Neural cell (in vitro differentiated cells): ENCODE data around the gene FCHO2. TPM values are rescaled to one million over a fixed set of nuclear protein-coding genes. Genes with fewer than 3 reads are reported as not detected.

ENCODE experiments used
- H2AFZ ChIP-seq: fragments of 200-600, 300-800 bp; sonication (generic), shearing (Covaris generic); 2 replicates; pipeline ENCODE4 v1.6.0; 2014; ENCODE audit warnings: low read depth, mild to moderate bottlenecking, antibody characterized with exemption, low read length, moderate library complexity
- H3F3A ChIP-seq: fragments of 200-600 bp; shearing (Covaris generic); 2 replicates; pipeline ENCODE4 v1.6.1; 2016; ENCODE audit warnings: mild to moderate bottlenecking, moderate library complexity, mixed read lengths, antibody characterized with exemption, low read length; ENCODE audit not compliant: insufficient read depth, poor library complexity, severe bottlenecking
- H3K27ac ChIP-seq: fragments of 200-600, 300-800 bp; sonication (generic), shearing (Covaris generic); 2 replicates; pipeline ENCODE4 v1.5.1; 2014; ENCODE audit warnings: mild to moderate bottlenecking, low read length, moderate library complexity
- H3K27me3 ChIP-seq: fragments of 300-800, 200-600 bp; sonication (generic), shearing (Covaris generic); 2 replicates; pipeline ENCODE4 v1.6.0; 2014; ENCODE audit warnings: mild to moderate bottlenecking, low read depth, low read length, moderate library complexity; ENCODE audit not compliant: insufficient read depth
- H3K36me3 ChIP-seq: fragments of 300-800, 200-600 bp; sonication (generic), shearing (Covaris generic); 2 replicates; pipeline ENCODE4 v1.5.1; 2014; ENCODE audit warnings: mild to moderate bottlenecking, antibody characterized with exemption, low read length, moderate library complexity; ENCODE audit not compliant: insufficient read depth
- H3K4me2 ChIP-seq: fragments of 300-800, 200-600 bp; sonication (generic), shearing (Covaris generic); 2 replicates; pipeline ENCODE4 v1.6.0; 2014; ENCODE audit warnings: mild to moderate bottlenecking, low read length
- H3K4me3 ChIP-seq: fragments of 300-800, 200-600 bp; sonication (generic), shearing (Covaris generic); 2 replicates; pipeline ENCODE4 v1.5.1; 2014; ENCODE audit warnings: mild to moderate bottlenecking, low read length, moderate library complexity
- H3K79me2 ChIP-seq: fragments of 200-600 bp; shearing (Covaris generic); replicated peaks from 2 replicates; pipeline ENCODE4 v1.6.0; 2014; ENCODE audit warnings: mild to moderate bottlenecking, low read length, moderate library complexity; ENCODE audit not compliant: insufficient read depth
- H3K9ac ChIP-seq: fragments of 300-800, 200-600 bp; sonication (generic), shearing (Covaris generic); 2 replicates; pipeline ENCODE4 v1.6.1; 2016; ENCODE audit warnings: mild to moderate bottlenecking, low read length, mixed read lengths
- H3K9me2 ChIP-seq: fragments of 200-600 bp; shearing (Covaris generic); 2 replicates; pipeline ENCODE4 v1.6.1; 2016; ENCODE audit warnings: mild to moderate bottlenecking, low read length, mixed read lengths; ENCODE audit not compliant: insufficient read depth
- H3K9me3 ChIP-seq: fragments of 200-600, 300-800 bp; sonication (generic), shearing (Covaris generic); 2 replicates; pipeline ENCODE4 v1.6.1; 2016; ENCODE audit warnings: mild to moderate bottlenecking, mixed run types, low read length, moderate library complexity, mixed read lengths
- H4K20me1 ChIP-seq: fragments of 200-600 bp; shearing (Covaris generic); 2 replicates; pipeline ENCODE4 v1.6.1; 2016; ENCODE audit warnings: mild to moderate bottlenecking, mixed run types; ENCODE audit not compliant: insufficient read depth
- EP300 ChIP-seq: fragments of 450-650 bp; conservative IDR thresholded peaks from 2 replicates; pipeline ENCODE4 v1.6.1; 2014; ENCODE audit warnings: antibody characterized with exemption, mild to moderate bottlenecking, moderate library complexity; ENCODE audit not compliant: poor library complexity, severe bottlenecking
- EZH2 ChIP-seq: fragments of 200-600, 300-800 bp; shearing (Covaris generic), sonication (generic); IDR thresholded peaks from 2 replicates; pipeline ENCODE4 v1.6.1; 2014; ENCODE audit warnings: antibody characterized with exemption, low read length, borderline replicate concordance, mild to moderate bottlenecking; ENCODE audit not compliant: insufficient read depth, poor library complexity, severe bottlenecking
- MXI1 ChIP-seq: fragments of 450-650 bp; conservative IDR thresholded peaks from 2 replicates; pipeline ENCODE4 v1.6.1; 2014; ENCODE audit warnings: antibody characterized with exemption, mild to moderate bottlenecking; ENCODE audit not compliant: poor library complexity, severe bottlenecking
- POLR2AphosphoS5 ChIP-seq: IDR thresholded peaks from 2 replicates; pipeline ENCODE4 v1.6.1; 2012
- RAD21 ChIP-seq: fragments of 450-650 bp; conservative IDR thresholded peaks from 2 replicates; pipeline ENCODE4 v1.6.1; 2014; ENCODE audit warnings: antibody characterized with exemption, mild to moderate bottlenecking, moderate library complexity
- SMC3 ChIP-seq: fragments of 450-650 bp; conservative IDR thresholded peaks from 2 replicates; pipeline ENCODE4 v1.6.1; 2014; ENCODE audit warnings: antibody characterized with exemption, mild to moderate bottlenecking, moderate library complexity; ENCODE audit not compliant: poor library complexity
- TAF1 ChIP-seq: IDR thresholded peaks from 2 replicates; pipeline ENCODE4 v1.6.1; 2012; ENCODE audit warnings: low read depth
- polyA plus RNA-seq: library from polyadenylated mRNA; depleted of rRNA; stranded (reverse); fragments of >200 nt; gene quantifications from 2 replicates; pipeline ENCODE4 v1.2.3, GENCODE V29; 2014
- TF ChIP-seq, protein P1 (sequence below): IDR thresholded peaks from 2 replicates; pipeline ENCODE4 v1.6.1; 2012; ENCODE audit warnings: borderline replicate concordance
- TF ChIP-seq, protein P2 (sequence below): fragments of 450-650 bp; IDR thresholded peaks from 2 replicates; pipeline ENCODE4 v1.5.1; 2014; ENCODE audit warnings: antibody characterized with exemption, mild to moderate bottlenecking, moderate library complexity; ENCODE audit not compliant: poor library complexity, severe bottlenecking

Gene FCHO2
- polyA plus RNA-seq, 1 donor from 2014 or later, result 24.3 TPM

DNA sequence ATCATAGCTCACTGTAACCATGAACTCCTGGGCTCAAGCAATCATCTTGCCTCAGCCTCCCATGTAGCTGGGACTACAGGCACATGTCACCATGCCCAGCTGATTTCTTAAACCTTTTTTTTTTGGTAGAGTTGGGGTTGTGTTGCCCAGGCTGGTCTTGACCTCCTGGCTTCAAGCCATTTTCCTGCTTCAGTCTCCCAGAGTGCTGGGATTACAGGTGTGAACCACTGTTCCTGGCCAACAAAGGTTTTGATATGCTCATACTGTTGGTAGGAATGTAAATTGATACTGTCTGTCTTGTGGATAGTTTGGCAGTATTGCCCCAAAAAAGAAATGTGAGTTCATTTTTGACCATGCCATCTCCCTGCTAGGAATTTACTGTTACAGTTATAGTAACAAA, 87.2 kb downstream of the FCHO2 start:
- Histone ChIP-seq H3K79me2 (no peaks in the 10 kb centered on the region), H3K9me2 (no peaks in the 10 kb centered on the region), H3K9ac (no peak overlapping the region), H2AFZ (no peak overlapping the region), H3F3A (no peaks in the 10 kb centered on the region), H4K20me1 (no peaks in the 10 kb centered on the region), H3K36me3 (no peaks in the 10 kb centered on the region), H3K4me2 (no peak overlapping the region), H3K27me3 (no peaks in the 10 kb centered on the region), H3K27ac (no peak overlapping the region), H3K4me3 (no peak overlapping the region), H3K9me3 (no peaks in the 10 kb centered on the region)
- TF ChIP-seq POLR2AphosphoS5, result no peak
- no peak for TF ChIP-seq EP300
- no peak for TF ChIP-seq EZH2
- TF ChIP-seq RAD21, result no peak
- TF ChIP-seq SMC3, result no peak
- TF ChIP-seq, protein P1, sequence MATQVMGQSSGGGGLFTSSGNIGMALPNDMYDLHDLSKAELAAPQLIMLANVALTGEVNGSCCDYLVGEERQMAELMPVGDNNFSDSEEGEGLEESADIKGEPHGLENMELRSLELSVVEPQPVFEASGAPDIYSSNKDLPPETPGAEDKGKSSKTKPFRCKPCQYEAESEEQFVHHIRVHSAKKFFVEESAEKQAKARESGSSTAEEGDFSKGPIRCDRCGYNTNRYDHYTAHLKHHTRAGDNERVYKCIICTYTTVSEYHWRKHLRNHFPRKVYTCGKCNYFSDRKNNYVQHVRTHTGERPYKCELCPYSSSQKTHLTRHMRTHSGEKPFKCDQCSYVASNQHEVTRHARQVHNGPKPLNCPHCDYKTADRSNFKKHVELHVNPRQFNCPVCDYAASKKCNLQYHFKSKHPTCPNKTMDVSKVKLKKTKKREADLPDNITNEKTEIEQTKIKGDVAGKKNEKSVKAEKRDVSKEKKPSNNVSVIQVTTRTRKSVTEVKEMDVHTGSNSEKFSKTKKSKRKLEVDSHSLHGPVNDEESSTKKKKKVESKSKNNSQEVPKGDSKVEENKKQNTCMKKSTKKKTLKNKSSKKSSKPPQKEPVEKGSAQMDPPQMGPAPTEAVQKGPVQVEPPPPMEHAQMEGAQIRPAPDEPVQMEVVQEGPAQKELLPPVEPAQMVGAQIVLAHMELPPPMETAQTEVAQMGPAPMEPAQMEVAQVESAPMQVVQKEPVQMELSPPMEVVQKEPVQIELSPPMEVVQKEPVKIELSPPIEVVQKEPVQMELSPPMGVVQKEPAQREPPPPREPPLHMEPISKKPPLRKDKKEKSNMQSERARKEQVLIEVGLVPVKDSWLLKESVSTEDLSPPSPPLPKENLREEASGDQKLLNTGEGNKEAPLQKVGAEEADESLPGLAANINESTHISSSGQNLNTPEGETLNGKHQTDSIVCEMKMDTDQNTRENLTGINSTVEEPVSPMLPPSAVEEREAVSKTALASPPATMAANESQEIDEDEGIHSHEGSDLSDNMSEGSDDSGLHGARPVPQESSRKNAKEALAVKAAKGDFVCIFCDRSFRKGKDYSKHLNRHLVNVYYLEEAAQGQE, result no peak
- TF ChIP-seq TAF1, result no peak
- TF ChIP-seq MXI1, result no peak
- TF ChIP-seq, protein P2, sequence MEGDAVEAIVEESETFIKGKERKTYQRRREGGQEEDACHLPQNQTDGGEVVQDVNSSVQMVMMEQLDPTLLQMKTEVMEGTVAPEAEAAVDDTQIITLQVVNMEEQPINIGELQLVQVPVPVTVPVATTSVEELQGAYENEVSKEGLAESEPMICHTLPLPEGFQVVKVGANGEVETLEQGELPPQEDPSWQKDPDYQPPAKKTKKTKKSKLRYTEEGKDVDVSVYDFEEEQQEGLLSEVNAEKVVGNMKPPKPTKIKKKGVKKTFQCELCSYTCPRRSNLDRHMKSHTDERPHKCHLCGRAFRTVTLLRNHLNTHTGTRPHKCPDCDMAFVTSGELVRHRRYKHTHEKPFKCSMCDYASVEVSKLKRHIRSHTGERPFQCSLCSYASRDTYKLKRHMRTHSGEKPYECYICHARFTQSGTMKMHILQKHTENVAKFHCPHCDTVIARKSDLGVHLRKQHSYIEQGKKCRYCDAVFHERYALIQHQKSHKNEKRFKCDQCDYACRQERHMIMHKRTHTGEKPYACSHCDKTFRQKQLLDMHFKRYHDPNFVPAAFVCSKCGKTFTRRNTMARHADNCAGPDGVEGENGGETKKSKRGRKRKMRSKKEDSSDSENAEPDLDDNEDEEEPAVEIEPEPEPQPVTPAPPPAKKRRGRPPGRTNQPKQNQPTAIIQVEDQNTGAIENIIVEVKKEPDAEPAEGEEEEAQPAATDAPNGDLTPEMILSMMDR, result no peak

DNA sequence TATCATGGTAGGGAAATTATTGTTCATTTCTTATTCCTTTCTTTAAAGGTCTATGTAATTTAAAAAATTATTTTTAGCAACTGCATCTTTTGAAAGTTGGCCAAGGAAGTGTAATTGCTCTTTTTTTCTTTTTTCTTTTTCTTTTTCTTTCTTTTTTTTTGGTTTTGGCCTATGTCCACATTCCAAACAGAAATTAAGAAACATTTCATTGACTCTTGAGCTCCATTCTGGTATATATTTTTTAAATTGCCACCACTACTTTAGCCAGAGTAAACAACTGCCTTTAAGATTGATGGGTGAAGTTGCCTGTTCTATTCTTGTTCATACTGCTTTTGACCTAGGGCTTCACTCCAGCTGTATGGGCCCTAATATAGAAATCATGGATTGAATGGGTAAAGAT, 88.7 kb downstream of the FCHO2 start:
- Histone ChIP-seq H3K9me2 (no peaks in the 10 kb centered on the region), H3K4me2 (no peak overlapping the region), H3F3A (no peaks in the 10 kb centered on the region), H3K27ac (no peak overlapping the region), H3K9me3 (no peaks in the 10 kb centered on the region), H2AFZ (no peak overlapping the region), H3K79me2 (no peaks in the 10 kb centered on the region), H3K4me3 (no peak overlapping the region), H3K36me3 (no peaks in the 10 kb centered on the region), H3K27me3 (no peaks in the 10 kb centered on the region), H4K20me1 (no peaks in the 10 kb centered on the region), H3K9ac (no peak overlapping the region)
- TF ChIP-seq, protein P2, result no peak
- TF ChIP-seq RAD21, result no peak
- TF ChIP-seq, protein P1, result no peak
- TF ChIP-seq EP300, result no peak
- no peak for TF ChIP-seq TAF1
- no peak for TF ChIP-seq EZH2
- TF ChIP-seq SMC3, result no peak
- TF ChIP-seq POLR2AphosphoS5, result no peak
- no peak for TF ChIP-seq MXI1
